ENCODE measurements around the gene LYSMD4. TPM values are rescaled to one million over a fixed set of nuclear protein-coding genes. Genes with fewer than 3 reads are reported as not detected.

Gene LYSMD4
- total and polyA plus RNA-seq, 2 of the 13 experiments (the other 11 are each of a cell fraction or from before 2014, with no cell fraction given) = 7.4 to 8.5 TPM

DNA sequence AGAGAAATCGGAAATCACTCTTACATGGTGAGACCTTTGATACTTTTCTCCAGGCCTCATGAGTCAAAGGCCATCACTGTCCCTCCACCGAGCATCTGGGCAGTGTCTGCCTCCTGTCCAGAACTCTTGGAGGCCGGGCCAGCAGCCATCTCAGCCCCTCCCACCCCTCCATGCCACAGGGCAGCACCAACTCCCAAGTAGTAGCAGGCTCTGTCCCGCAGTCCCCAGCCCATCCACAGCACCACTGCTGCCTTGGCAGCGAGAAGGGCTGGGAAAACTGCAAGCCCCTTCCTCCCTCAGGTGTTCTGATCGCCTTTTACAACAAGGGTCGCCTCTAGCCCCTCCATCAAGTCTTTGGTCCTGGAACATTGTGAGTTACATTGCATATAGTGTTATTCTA lies 5.5 kb downstream of the LYSMD4 start:
- no peak for FAIRE-seq
- WGBS (ENCODE audit: low lambda C conversion rate) = 86% methylated on average over 6 of the region's 7 CpGs
- CTCF ChIA-PET (ENCODE audit: low intra/inter-chr PET ratio, low total read pairs) = no interaction called here

DNA sequence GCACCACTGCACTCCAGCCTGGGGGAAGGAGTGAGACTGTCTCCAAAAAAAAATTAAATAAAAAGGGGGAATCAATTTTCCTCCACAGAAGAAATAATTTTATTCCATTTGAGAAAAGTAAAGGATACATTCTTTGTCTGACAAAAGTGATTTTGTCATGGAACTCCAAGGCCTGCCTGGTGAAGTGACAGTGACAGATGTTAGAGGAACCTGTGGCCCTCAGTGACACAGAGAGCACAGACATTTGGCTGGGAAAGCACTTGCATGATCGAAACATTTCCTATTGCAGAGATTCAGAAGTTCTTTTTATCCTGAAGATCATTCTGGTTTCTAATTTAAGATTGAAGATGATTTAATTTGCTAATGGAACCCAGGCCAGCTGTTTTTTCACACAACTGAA lies 5.9 kb downstream of the LYSMD4 start:
- no TSS peak for BruUV-seq (replicated peaks)
- no peak overlapping the region for H3K9ac ChIP-seq (ENCODE audit: insufficient read depth, low read depth, low read length)
- H3K27me3 ChIP-seq (ENCODE audit: control insufficient read depth in 1 of 2, insufficient read depth in 2 of 2, low read length in 2 of 2) = no peaks in the 10 kb centered on the region
- H4K20me1 ChIP-seq (ENCODE audit: insufficient read depth, low read length) = no peaks in the 10 kb centered on the region
- ATAC-seq (no peak), FAIRE-seq (no peak), DNase-seq (ENCODE audit: low spot score) (no peak)
- H3K4me1 ChIP-seq (ENCODE audit: insufficient read depth, low read length) = peaks cover 28% of the 10 kb centered on the region
- no peak overlapping the region for H2AFZ ChIP-seq (ENCODE audit: low read length)
- peaks cover 0 to 12% of the 10 kb centered on the region in 2 experiments; a peak in 2 of 5 replicates for H3K36me3 ChIP-seq (replicated peaks in 1 of 2; ENCODE audit: control insufficient read depth in 1 of 2, insufficient read depth in 2 of 2, low read length in 2 of 2)
- no peak overlapping the region for H3K27ac ChIP-seq (ENCODE audit: extremely low read length, insufficient read depth, low read length)
- no peak overlapping the region for H3K4me2 ChIP-seq (ENCODE audit: low read depth, low read length)
- in situ Hi-C loops (cut with HindIII; ENCODE audit: extremely low pct_ligation_motif_present, low pct_unique_long_range_greater_than_20kb) (no loop called here), intact Hi-C loops (cut with micrococcal nuclease; ENCODE audit: unreplicated experiment) (no loop called here)
- CTCF ChIA-PET (ENCODE audit: low intra/inter-chr PET ratio, low total read pairs) = no interaction called here
- 93% methylated on average over 1 of the region's 1 CpG for whole genome bisulfite sequencing (ENCODE audit: low lambda C conversion rate)
- POLR2A ChIA-PET = no interaction called here
- no peaks in the 10 kb centered on the region for H3K9me3 ChIP-seq (ENCODE audit: low read length)
- H3K4me3 ChIP-seq (replicated peaks in 1 of 3; ENCODE audit: insufficient read depth in 1 of 3, low read depth in 2 of 3, low read length in 3 of 3) = no peak overlapping the region
- TF ChIP-seq REPIN1 (CRISPR knock-in tag; IDR thresholded peaks at IDR 0.05; ENCODE audit: borderline replicate concordance, low read depth) = no peak
- TF ChIP-seq ZFP36L1 (CRISPR knock-in tag; IDR thresholded peaks at IDR 0.05) = no peak
- no peak for TF ChIP-seq SRSF1 (optimal IDR thresholded peaks at IDR 0.05; ENCODE audit: low read depth, low read length)
- no peaks in the 10 kb centered on the region for H3K79me2 ChIP-seq (ENCODE audit: insufficient read depth, low read length)

More for the DNA sequence above, 5.5 kb downstream of the LYSMD4 start:
- DNase-seq (ENCODE audit: low spot score) = no peak
- peaks cover 30% of the 10 kb centered on the region for H3K4me1 ChIP-seq (ENCODE audit: insufficient read depth, low read length)
- intact Hi-C loops (cut with micrococcal nuclease; ENCODE audit: unreplicated experiment) = no loop called here
- no peaks in the 10 kb centered on the region for H3K27me3 ChIP-seq (ENCODE audit: control insufficient read depth in 1 of 2, insufficient read depth in 2 of 2, low read length in 2 of 2)
- TF ChIP-seq, protein P1, sequence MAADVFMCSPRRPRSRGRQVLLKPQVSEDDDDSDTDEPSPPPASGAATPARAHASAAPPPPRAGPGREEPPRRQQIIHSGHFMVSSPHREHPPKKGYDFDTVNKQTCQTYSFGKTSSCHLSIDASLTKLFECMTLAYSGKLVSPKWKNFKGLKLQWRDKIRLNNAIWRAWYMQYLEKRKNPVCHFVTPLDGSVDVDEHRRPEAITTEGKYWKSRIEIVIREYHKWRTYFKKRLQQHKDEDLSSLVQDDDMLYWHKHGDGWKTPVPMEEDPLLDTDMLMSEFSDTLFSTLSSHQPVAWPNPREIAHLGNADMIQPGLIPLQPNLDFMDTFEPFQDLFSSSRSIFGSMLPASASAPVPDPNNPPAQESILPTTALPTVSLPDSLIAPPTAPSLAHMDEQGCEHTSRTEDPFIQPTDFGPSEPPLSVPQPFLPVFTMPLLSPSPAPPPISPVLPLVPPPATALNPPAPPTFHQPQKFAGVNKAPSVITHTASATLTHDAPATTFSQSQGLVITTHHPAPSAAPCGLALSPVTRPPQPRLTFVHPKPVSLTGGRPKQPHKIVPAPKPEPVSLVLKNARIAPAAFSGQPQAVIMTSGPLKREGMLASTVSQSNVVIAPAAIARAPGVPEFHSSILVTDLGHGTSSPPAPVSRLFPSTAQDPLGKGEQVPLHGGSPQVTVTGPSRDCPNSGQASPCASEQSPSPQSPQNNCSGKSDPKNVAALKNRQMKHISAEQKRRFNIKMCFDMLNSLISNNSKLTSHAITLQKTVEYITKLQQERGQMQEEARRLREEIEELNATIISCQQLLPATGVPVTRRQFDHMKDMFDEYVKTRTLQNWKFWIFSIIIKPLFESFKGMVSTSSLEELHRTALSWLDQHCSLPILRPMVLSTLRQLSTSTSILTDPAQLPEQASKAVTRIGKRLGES (CRISPR knock-in tag; IDR thresholded peaks at IDR 0.05; ENCODE audit: borderline replicate concordance) = no peak
- no peaks in the 10 kb centered on the region for H3K9me3 ChIP-seq (ENCODE audit: low read length)
- peaks cover 0 to 12% of the 10 kb centered on the region in 2 experiments; a peak in 2 of 5 replicates for H3K36me3 ChIP-seq (replicated peaks in 1 of 2; ENCODE audit: control insufficient read depth in 1 of 2, insufficient read depth in 2 of 2, low read length in 2 of 2)
- BruUV-seq (replicated peaks) = no TSS peak
- H4K20me1 ChIP-seq (ENCODE audit: insufficient read depth, low read length) = no peaks in the 10 kb centered on the region
- no peak overlapping the region for H2AFZ ChIP-seq (ENCODE audit: low read length)
- POLR2A ChIA-PET = no interaction called here
- no peak overlapping the region for H3K27ac ChIP-seq (ENCODE audit: extremely low read length, insufficient read depth, low read length)
- H3K9ac ChIP-seq (ENCODE audit: insufficient read depth, low read depth, low read length) = no peak overlapping the region
- ATAC-seq = no peak
- H3K79me2 ChIP-seq (ENCODE audit: insufficient read depth, low read length) = no peaks in the 10 kb centered on the region
- H3K4me3 ChIP-seq (replicated peaks in 1 of 3; ENCODE audit: insufficient read depth in 1 of 3, low read depth in 2 of 3, low read length in 3 of 3) = no peak overlapping the region
- in situ Hi-C loops (cut with HindIII; ENCODE audit: extremely low pct_ligation_motif_present, low pct_unique_long_range_greater_than_20kb) = no loop called here
- H3K4me2 ChIP-seq (ENCODE audit: low read depth, low read length) = no peak overlapping the region

Data from HepG2 (cell line).